Testis (tissue), 2 donors: ENCODE measurements around the gene GPC6.

Source experiments
- CTCF ChIP-seq, 3 experiments: fragments of 450-650 bp in 2 of 3; fragments of 200-600 bp in 1 of 3; sonication (generic) in 1 of 3; IDR thresholded peaks; one replicate each; pipeline ENCODE4 v1.5.1; 2016 to 2019; ENCODE audit warnings: antibody characterized with exemption in 3 of 3, mild to moderate bottlenecking in 2 of 3, moderate library complexity in 1 of 3
- POLR2A ChIP-seq: fragments of 450-650 bp; IDR thresholded peaks from one replicate; pipeline ENCODE4 v1.6.1; 2017; ENCODE audit warnings: antibody characterized with exemption, mild to moderate bottlenecking, moderate library complexity

GRCh38 chr13:93339550-93339949 lies 112.9 kb downstream of the GPC6 start:
- TF ChIP-seq CTCF (IDR thresholded peaks at IDR 0.05): no peak
- TF ChIP-seq POLR2A: no peak
